Measurements from ENCODE around the gene GCDH.

GRCh38 chr19:12858041-12858928 is 32.7 kb upstream of the GCDH start:
- no peak for TF ChIP-seq CTCF (IDR thresholded peaks at IDR 0.05)
- TF ChIP-seq POLR2A (IDR thresholded peaks at IDR 0.05), result no peak

Data from stomach (tissue), 4 donors.